PFSK-1 (cell line): Measurements from ENCODE around the gene GAS5.

Experiments
- FOXP2 ChIP-seq: optimal IDR thresholded peaks from 2 replicates; pipeline ENCODE3; 2011; ENCODE audit warnings: borderline replicate concordance, control low read depth, inconsistent platforms; ENCODE audit not compliant: insufficient read depth; ENCODE audit errors: extremely low read length, extremely low read depth
- POLR2AphosphoS5 ChIP-seq: IDR thresholded peaks from 2 replicates; pipeline ENCODE4 v1.6.1; 2012; ENCODE audit warnings: low read depth, mild to moderate bottlenecking, control low read depth, low read length, moderate library complexity
- SIN3A ChIP-seq: IDR thresholded peaks from 2 replicates; pipeline ENCODE4 v1.6.1; 2012; ENCODE audit warnings: mild to moderate bottlenecking, low read length, moderate library complexity, borderline replicate concordance; ENCODE audit not compliant: insufficient read depth
- TAF1 ChIP-seq: IDR thresholded peaks from 2 replicates; pipeline ENCODE4 v1.6.1; 2012; ENCODE audit warnings: low read length, control low read depth, borderline replicate concordance; ENCODE audit not compliant: insufficient read depth
- TF ChIP-seq, protein P1 (sequence below), 2 experiments: IDR thresholded peaks; 2 replicates each; pipeline versions ENCODE4 v1.6.1 to v1.8.0; 2011 to 2012; ENCODE audit warnings: low read depth in 2 of 2, low read length in 2 of 2, control low read depth in 1 of 2, inconsistent platforms in 1 of 2, mild to moderate bottlenecking in 1 of 2, moderate library complexity in 1 of 2; ENCODE audit not compliant: insufficient read depth in 1 of 2

DNA sequence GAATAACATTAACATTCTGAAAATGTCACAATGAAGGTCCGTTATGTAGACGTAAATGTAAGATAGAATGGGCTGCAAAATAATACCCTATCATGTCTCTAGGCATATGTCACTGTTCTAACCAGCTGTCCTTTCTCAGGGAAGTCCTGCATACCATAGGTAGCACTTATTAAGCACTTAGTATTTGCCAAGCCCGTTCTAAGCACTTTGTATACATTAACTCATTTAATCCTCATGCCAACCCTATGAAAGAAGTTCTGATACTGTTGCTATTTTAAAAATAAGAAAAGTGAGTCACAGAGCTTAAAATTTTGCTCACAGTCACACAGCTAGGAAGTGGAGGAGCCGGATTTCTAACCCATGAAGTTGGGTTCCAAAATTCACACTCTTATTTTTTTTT is 15.7 kb downstream of the GAS5 start:
- TF ChIP-seq POLR2AphosphoS5, result no peak
- TF ChIP-seq, protein P1, sequence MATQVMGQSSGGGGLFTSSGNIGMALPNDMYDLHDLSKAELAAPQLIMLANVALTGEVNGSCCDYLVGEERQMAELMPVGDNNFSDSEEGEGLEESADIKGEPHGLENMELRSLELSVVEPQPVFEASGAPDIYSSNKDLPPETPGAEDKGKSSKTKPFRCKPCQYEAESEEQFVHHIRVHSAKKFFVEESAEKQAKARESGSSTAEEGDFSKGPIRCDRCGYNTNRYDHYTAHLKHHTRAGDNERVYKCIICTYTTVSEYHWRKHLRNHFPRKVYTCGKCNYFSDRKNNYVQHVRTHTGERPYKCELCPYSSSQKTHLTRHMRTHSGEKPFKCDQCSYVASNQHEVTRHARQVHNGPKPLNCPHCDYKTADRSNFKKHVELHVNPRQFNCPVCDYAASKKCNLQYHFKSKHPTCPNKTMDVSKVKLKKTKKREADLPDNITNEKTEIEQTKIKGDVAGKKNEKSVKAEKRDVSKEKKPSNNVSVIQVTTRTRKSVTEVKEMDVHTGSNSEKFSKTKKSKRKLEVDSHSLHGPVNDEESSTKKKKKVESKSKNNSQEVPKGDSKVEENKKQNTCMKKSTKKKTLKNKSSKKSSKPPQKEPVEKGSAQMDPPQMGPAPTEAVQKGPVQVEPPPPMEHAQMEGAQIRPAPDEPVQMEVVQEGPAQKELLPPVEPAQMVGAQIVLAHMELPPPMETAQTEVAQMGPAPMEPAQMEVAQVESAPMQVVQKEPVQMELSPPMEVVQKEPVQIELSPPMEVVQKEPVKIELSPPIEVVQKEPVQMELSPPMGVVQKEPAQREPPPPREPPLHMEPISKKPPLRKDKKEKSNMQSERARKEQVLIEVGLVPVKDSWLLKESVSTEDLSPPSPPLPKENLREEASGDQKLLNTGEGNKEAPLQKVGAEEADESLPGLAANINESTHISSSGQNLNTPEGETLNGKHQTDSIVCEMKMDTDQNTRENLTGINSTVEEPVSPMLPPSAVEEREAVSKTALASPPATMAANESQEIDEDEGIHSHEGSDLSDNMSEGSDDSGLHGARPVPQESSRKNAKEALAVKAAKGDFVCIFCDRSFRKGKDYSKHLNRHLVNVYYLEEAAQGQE (IDR thresholded peaks at IDR 0.05; ENCODE audit: insufficient read depth in 1 of 2, low read depth in 2 of 2, low read length in 2 of 2), result no peak
- TF ChIP-seq TAF1, result no peak
- TF ChIP-seq FOXP2, result no peak
- no peak for TF ChIP-seq SIN3A
